OCI-LY1 (cell line): ENCODE measurements around the gene CA9.

Source experiments
- H2AFZ ChIP-seq: fragments of 200-600 bp; sonication (generic), shearing (Covaris generic); 2 replicates; pipeline ENCODE4 v1.6.0; 2014; ENCODE audit warnings: antibody characterized with exemption, mild to moderate bottlenecking, low read length
- H3F3A ChIP-seq: fragments of 200-600 bp; sonication (generic), shearing (Covaris generic); 2 replicates; pipeline ENCODE4 v1.6.0; 2014; ENCODE audit warnings: mild to moderate bottlenecking, antibody characterized with exemption, low read length, moderate library complexity; ENCODE audit not compliant: insufficient read depth
- H3K27ac ChIP-seq: fragments of 200-600 bp; sonication (generic); 2 replicates; pipeline ENCODE4 v1.5.1; 2014; ENCODE audit warnings: low read length, mixed run types, mild to moderate bottlenecking, low read depth; ENCODE audit not compliant: poor library complexity, severe bottlenecking
- H3K27me3 ChIP-seq: fragments of 200-600 bp; sonication (generic); 2 replicates; pipeline ENCODE4 v1.6.0; 2014; ENCODE audit warnings: antibody characterized with exemption, mild to moderate bottlenecking, low read length, moderate library complexity; ENCODE audit not compliant: insufficient read depth
- H3K36me3 ChIP-seq: fragments of 200-600 bp; sonication (generic); 2 replicates; pipeline ENCODE4 v1.6.1; 2014; ENCODE audit warnings: mild to moderate bottlenecking, antibody characterized with exemption, low read length, moderate library complexity, mixed read lengths; ENCODE audit not compliant: insufficient read depth
- H3K4me1 ChIP-seq: fragments of 200-600 bp; sonication (generic); 2 replicates; pipeline ENCODE4 v1.5.1; 2014; ENCODE audit warnings: mild to moderate bottlenecking, low read length, moderate library complexity; ENCODE audit not compliant: insufficient read depth, severe bottlenecking
- H3K4me2 ChIP-seq: fragments of 200-600 bp; sonication (generic), shearing (Covaris generic); 2 replicates; pipeline ENCODE4 v1.6.1; 2014; ENCODE audit warnings: low read length
- H3K4me3 ChIP-seq: fragments of 200-600 bp; sonication (generic); 2 replicates; pipeline ENCODE4 v1.5.1; 2014; ENCODE audit warnings: low read length, low read depth, mild to moderate bottlenecking, mixed read lengths; ENCODE audit not compliant: poor library complexity, severe bottlenecking
- H3K79me2 ChIP-seq: fragments of 200-600 bp; shearing (Covaris generic); 2 replicates; pipeline ENCODE4 v1.6.1; 2016; ENCODE audit warnings: mixed run types, low read length, mixed read lengths; ENCODE audit not compliant: insufficient read depth
- H3K9ac ChIP-seq: fragments of 200-600 bp; sonication (generic), shearing (Covaris generic); 2 replicates; pipeline ENCODE4 v1.6.1; 2014; ENCODE audit warnings: mild to moderate bottlenecking, low read length, mixed read lengths
- H3K9me2 ChIP-seq: fragments of 200-600 bp; sonication (generic), shearing (Covaris generic); 2 replicates; pipeline ENCODE4 v1.6.1; 2014; ENCODE audit warnings: low read depth, mild to moderate bottlenecking, low read length, mixed read lengths
- H3K9me3 ChIP-seq: fragments of 200-600 bp; shearing (Covaris generic); 2 replicates; pipeline ENCODE4 v1.6.1; 2014; ENCODE audit warnings: low read length, mixed read lengths
- H4K20me1 ChIP-seq: fragments of 200-600 bp; sonication (generic), shearing (Covaris generic); 2 replicates; pipeline ENCODE4 v1.6.0; 2016; ENCODE audit warnings: mild to moderate bottlenecking, low read length; ENCODE audit not compliant: insufficient read depth
- CTCF ChIP-seq: fragments of 200-600 bp; sonication (generic), shearing (Covaris generic); IDR thresholded peaks from 2 replicates; pipeline ENCODE4 v1.5.1; 2017; ENCODE audit warnings: mild to moderate bottlenecking, antibody characterized with exemption, low read length, moderate library complexity, mixed read lengths
- EZH2 ChIP-seq: fragments of 200-600 bp; sonication (generic), shearing (Covaris generic); IDR thresholded peaks from 2 replicates; pipeline ENCODE4 v1.8.0; 2017; ENCODE audit warnings: borderline replicate concordance, mixed run types, mild to moderate bottlenecking, antibody characterized with exemption, low read length, moderate library complexity, mixed read lengths

CA9 gene

GRCh38 chr9:35690294-35690613, 16.5 kb downstream of the CA9 start:
- H2AFZ ChIP-seq: no peak overlapping the region
- H3K4me1 ChIP-seq: peaks cover 37% of the 10 kb centered on the region
- H3K9me2 ChIP-seq: no peaks in the 10 kb centered on the region
- H3F3A ChIP-seq: 0 out of 2 replicates have a peak, but pooled peaks cover 3% of the 10 kb centered on the region
- no peaks in the 10 kb centered on the region for H4K20me1 ChIP-seq
- no peaks in the 10 kb centered on the region for H3K36me3 ChIP-seq
- no peaks in the 10 kb centered on the region for H3K9me3 ChIP-seq
- no peak overlapping the region for H3K27ac ChIP-seq
- TF ChIP-seq EZH2 (no peak), CTCF (no peak)
- no peaks in the 10 kb centered on the region; the same call in 1 of the 2 replicates for H3K27me3 ChIP-seq
- peak overlapping the region; percentile 63 for H3K9ac ChIP-seq
- H3K79me2 ChIP-seq: no peaks in the 10 kb centered on the region
- H3K4me3 ChIP-seq: peak overlapping the region; percentile 66
- H3K4me2 ChIP-seq: peak overlapping the region; percentile 81

GRCh38 chr9:35690614-35691333, 17.0 kb downstream of the CA9 start:
- H4K20me1 ChIP-seq: no peaks in the 10 kb centered on the region
- H3K27me3 ChIP-seq: no peaks in the 10 kb centered on the region
- peak overlapping the region; percentile 81 for H3K4me2 ChIP-seq
- H3K27ac ChIP-seq: no peak overlapping the region
- H3K9me3 ChIP-seq: no peaks in the 10 kb centered on the region
- H3K4me3 ChIP-seq: peak overlapping the region; percentile 66
- peaks cover 37% of the 10 kb centered on the region for H3K4me1 ChIP-seq
- H3K9me2 ChIP-seq: no peaks in the 10 kb centered on the region
- 0 out of 2 replicates have a peak, but pooled peaks cover 3% of the 10 kb centered on the region for H3F3A ChIP-seq
- H2AFZ ChIP-seq: no peak overlapping the region
- no peaks in the 10 kb centered on the region for H3K79me2 ChIP-seq
- no peak for TF ChIP-seq EZH2
- no peak for TF ChIP-seq CTCF
- peak overlapping the region; percentile 63 for H3K9ac ChIP-seq
- peaks cover 3% of the 10 kb centered on the region; the same call in 1 of the 2 replicates for H3K36me3 ChIP-seq

GRCh38 chr9:35691334-35691650, 17.6 kb downstream of the CA9 start:
- Histone ChIP-seq H3K36me3 (peaks cover 8% of the 10 kb centered on the region; the same call in 1 of the 2 replicates), H3K9me2 (no peaks in the 10 kb centered on the region), H3K27ac (no peak overlapping the region), H2AFZ (no peak overlapping the region), H3K4me2 (peak overlapping the region; percentile 81), H3K9ac (no peak overlapping the region; the same call in 1 of the 2 replicates), H3F3A (0 out of 2 replicates have a peak, but pooled peaks cover 3% of the 10 kb centered on the region), H3K27me3 (no peaks in the 10 kb centered on the region), H3K79me2 (no peaks in the 10 kb centered on the region), H3K4me1 (peaks cover 37% of the 10 kb centered on the region), H3K9me3 (no peaks in the 10 kb centered on the region), H3K4me3 (peak overlapping the region; percentile 66), H4K20me1 (no peaks in the 10 kb centered on the region)
- TF ChIP-seq CTCF (no peak), EZH2 (no peak)
